GM18870 (cell line): ENCODE data around the gene SMNDC1.

Experiments
- ATAC-seq: cut with Tn5 transposase; IDR thresholded peaks from one replicate; pipeline ENCODE4 v1.9.1; 2021; ENCODE audit warnings: moderate library complexity; ENCODE audit not compliant: unreplicated experiment

The SMNDC1 gene

DNA sequence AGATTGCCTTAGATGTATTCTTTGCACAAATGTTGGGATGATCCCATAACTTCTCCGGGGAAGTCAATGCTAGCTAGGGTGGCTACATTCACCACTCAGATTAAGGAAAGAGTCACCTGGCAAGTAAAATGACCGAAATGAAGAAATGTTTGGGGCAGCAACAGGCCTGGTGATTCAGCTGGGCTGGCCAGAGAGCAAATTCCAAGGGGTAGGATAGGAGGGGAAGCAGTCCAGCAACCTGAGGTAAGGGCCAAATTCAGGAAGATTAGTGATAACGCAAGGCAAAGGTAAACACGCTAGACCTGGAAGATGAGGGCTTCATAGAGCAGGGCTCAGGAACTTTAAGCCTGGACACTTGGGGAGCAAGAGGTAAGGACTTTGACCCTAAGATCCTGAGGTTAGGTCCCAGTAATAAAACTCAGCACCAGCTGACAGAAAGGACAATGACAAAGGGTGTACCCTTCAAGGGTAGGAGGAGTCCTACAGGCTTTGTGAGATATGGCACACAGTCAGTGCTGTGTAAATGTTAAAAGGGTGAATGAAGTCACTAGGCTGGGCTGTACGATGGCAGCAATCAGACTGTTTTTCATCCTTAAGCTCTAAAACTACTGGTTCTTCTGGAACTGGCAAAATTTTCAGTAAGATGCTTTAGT lies 22.7 kb upstream of the SMNDC1 start:
- no peak for ATAC-seq

- peak; percentile 36 for ATAC-seq
These were observed 21.8 kb upstream of the SMNDC1 start for GRCh38 chr10:110326351-110327032.

- ATAC-seq: peak; percentile 73
These were observed 20.1 kb upstream of the SMNDC1 start for GRCh38 chr10:110324805-110325280.

- ATAC-seq: peak; percentile 49
These were observed 19.6 kb upstream of the SMNDC1 start for GRCh38 chr10:110324201-110324804.

DNA sequence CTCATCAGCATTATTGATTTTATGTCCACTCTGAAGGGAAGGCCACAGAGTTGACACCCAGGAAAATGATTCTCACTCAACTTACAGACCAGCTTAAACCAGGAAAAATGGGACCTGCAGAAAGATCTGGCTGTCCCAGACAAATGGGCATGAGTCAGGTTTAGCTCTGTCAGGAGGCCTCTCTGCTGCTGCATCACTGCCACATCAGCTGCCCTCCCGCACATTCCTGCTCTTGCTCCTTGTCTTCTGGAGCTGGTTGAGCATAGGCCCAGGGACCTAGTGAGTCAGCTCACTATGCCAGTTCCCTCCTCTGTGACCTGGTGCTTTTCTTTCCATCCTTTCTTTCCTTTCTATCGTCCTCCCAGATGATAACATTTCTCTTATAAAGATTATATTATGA lies 18.8 kb upstream of the SMNDC1 start:
- ATAC-seq: no peak

GRCh38 chr10:110321869-110322620 lies 17.3 kb upstream of the SMNDC1 start:
- ATAC-seq: no peak

GRCh38 chr10:110317866-110318850 lies 13.4 kb upstream of the SMNDC1 start:
- ATAC-seq: no peak

DNA sequence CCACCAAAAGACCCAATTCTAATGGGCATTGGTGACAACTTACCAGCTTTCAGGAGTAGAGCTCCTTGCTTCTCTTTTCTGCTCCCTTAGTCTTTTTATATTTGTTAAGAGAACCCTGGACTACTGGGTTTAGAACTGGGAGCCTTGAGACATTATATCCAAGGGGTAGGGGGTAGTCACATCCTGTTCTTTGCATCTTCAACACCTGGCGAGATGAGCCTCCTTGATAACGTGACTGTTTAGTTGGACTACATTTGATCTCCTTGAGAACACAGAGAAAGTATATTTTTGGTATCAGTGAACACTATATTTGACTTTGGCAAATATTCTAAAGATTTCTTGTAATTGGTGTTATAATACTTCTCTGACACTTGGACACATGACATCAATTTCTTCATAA lies 9.0 kb upstream of the SMNDC1 start:
- no peak for ATAC-seq

DNA sequence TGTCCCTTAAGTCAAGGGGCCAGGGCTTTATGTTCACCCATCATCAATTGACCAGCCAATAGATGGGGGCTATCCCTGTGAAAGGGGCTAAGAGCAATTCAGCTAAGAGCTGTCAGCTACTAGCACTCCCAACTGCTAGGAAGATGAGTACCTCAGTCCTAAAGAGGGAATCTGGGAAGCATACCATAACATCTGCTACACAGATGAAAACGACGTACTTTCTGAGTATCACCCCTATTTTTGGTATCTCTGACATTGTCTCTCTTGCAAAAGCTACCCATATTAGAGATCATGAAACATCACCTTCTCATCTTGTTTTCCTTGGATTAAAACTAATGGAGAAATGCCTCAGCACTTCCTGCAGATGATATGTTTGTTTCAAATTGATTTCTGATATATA lies 7.5 kb upstream of the SMNDC1 start:
- no peak for ATAC-seq

DNA sequence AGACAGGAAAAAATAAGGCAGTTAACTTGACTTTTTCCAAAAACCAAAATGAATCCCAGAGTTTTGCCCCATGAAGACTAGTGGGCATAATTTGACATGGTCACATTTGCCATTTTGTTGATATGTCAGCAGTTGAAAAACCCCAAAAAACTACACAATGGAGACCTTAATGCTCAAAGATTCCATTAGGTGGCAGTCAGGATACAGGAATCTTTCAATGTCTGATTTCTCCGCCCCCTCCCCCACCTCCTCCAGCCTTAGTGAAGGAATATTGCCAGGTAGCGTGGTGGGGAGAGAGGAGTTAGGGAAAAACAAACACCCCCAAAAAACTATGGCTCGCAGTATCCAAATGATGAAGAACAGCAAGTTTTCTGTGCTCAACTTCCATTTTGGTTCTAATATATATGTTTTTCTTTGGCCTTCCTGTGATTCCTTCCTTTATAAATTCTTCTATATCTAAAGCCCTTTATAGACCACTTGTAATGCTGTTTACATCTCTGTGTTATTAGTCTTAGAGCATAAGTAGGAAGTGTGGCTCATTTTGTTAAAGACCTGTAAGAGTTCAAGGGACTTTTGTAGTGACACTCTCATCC lies 6.7 kb upstream of the SMNDC1 start:
- peak; percentile 57 for ATAC-seq

DNA sequence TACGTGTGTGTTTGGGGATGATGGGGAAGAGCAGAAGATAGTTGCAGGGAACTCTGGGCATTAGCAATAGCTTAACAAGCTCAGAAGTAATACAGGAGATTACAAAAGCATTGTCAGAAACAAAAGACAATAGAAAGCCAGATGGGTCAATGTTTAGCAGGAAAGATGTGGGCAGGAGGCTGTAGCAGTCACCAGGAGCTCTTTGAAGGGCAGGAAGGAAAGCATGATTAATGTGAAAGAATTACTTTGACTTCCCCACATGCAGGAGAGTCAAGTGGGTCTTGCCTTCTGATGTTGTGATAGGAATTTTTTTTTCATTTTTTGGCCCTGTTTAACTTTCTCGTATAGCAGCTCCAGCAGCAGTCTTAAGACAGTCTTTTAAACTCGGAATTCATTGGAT lies 6.0 kb upstream of the SMNDC1 start:
- ATAC-seq: no peak

- no peak for ATAC-seq
These were observed 3.1 kb upstream of the SMNDC1 start for GRCh38 chr10:110307805-110308204.

DNA sequence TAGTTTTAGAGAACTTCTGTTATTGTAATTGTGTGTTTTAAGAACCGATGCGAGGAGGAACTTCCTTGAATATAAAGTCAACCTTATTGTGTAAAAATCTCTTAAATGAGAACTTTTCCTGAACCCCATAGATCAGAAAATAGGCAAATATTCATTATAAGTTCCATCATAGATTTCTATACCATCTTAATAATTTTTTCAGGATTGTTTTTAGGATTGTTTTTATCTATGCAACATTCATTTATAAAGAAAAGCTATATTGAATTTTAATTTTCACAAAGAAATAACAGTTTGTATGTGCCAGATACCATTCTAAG lies 1.7 kb upstream of the SMNDC1 start:
- no peak for ATAC-seq

DNA sequence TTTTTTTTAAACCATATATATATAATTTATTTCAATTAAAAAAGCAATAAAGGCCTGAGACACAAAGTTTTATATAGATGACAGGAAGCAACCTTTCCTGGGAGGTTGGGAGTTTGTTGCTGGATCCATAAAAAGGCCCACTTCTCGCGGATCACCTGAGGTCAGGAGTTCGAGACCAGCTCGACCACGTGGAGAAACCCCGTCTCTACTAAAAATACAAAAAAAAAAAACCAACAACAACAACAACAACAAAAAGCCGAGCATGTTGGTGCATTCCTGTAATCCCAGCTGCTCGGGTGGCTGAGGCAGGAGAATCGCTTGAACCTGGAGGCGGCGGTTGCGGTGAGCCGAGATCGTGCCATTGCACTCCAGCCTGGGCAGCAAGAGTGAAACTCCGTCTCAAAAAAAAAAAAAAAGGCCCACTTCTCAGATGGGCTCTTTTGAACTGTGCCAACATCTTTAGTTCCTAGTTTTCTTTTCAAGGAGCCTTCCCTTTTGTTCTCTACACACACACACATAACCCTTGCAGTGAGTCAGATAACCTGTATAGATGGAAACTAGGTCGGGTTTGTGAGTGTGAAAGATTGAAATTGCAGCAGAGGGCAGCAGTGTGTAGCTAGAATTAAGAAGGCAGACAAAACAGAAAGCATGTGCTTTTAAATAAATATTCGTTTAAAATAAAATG lies 1.2 kb upstream of the SMNDC1 start:
- peak; percentile 34 for ATAC-seq

DNA sequence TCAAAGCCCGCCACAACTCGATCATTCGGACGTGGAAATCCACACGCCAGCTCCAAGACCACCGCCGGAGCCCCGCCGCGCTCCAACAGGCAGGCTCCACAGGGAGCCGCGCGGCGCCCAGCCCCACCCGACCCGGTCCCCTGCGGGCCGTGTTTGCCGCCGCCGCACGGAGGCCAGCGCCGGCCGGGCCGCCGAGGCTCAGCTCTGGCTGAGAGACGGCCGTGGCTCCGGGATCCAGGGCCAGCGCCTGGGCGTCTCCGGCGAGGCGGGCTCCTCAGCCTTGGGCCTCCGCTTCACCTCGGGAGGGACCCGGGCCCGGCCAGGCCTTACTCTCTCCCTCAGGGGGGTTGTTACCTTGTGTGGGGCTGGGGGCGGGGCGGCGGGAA lies 333 bp downstream of the SMNDC1 start:
- ATAC-seq: no peak

- ATAC-seq: no peak
These were observed 1.0 kb downstream of the SMNDC1 start for GRCh38 chr10:110303681-110304080.

DNA sequence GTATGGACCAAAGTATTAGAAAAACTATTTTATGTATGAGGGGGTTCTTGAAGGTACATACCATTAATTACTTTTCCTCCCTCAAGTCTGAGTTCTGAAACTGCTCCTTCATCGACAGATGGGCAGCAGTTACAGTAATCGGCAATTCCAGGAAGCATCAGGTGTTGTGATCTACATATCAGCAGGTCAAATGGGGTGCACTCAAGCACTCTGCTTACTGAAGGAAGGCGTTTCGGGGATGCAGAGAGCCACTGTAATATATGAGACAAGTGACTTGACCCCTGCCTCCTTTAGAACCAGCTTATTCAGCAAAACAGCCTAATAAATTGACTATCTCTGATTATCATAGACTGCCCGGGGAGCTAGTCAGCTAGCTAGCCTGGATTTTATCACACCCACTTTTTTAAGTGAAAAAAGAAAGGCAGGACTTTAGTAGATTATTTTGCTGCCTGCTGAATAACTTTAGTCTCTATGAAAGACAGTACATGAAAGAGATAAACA lies 4.2 kb downstream of the SMNDC1 start:
- ATAC-seq: no peak

GRCh38 chr10:110296966-110297365 lies 7.8 kb downstream of the SMNDC1 start:
- no peak for ATAC-seq

- ATAC-seq: no peak
These were observed 17.9 kb downstream of the SMNDC1 start for GRCh38 chr10:110286841-110287240.
